GM18951 (cell line): ENCODE measurements around the gene PCDHGB2.
"Not testable (repeated sequence)": the region's sequence is repeated elsewhere in the genome, so short reads cannot be mapped to it uniquely, and the experiment has no call there.

Experiments used
- POLR2A ChIP-seq: IDR thresholded peaks from 4 replicates; pipeline ENCODE4 v1.6.1; 2011; ENCODE audit warnings: mild to moderate bottlenecking; ENCODE audit not compliant: insufficient read length, insufficient read depth; ENCODE audit errors: extremely low read depth
- in situ Hi-C: fragments of 300-500 bp; cut with MboI; formaldehyde crosslinking; loops from one replicate; pipeline ENCODE4 v1.12.0; 2022; ENCODE audit warnings: low sequenced_read_pairs, mixed read lengths, inconsistent platforms; ENCODE audit not compliant: unreplicated experiment

The PCDHGB2 gene

DNA sequence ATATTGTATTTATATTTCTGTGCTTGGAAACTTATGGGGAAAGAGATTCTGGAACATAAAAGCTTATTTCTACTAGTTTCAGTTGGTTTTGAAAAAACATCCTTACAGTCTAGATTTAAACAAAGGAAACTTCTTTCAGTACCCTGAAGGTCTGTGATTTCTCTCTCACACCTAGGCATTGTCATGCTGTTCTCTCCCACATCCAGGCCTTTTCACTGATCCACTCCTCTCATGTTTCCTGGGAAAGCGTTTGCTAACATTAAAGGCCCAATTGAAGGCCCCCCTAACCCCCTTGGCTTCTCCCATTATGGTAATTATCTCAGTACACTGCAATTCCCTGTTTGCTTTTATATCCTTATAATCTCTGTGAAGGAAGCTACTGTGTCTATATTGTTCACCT, 17.0 kb upstream of the PCDHGB2 start:
- in situ Hi-C loops: no loop called here
- TF ChIP-seq POLR2A: no peak

DNA sequence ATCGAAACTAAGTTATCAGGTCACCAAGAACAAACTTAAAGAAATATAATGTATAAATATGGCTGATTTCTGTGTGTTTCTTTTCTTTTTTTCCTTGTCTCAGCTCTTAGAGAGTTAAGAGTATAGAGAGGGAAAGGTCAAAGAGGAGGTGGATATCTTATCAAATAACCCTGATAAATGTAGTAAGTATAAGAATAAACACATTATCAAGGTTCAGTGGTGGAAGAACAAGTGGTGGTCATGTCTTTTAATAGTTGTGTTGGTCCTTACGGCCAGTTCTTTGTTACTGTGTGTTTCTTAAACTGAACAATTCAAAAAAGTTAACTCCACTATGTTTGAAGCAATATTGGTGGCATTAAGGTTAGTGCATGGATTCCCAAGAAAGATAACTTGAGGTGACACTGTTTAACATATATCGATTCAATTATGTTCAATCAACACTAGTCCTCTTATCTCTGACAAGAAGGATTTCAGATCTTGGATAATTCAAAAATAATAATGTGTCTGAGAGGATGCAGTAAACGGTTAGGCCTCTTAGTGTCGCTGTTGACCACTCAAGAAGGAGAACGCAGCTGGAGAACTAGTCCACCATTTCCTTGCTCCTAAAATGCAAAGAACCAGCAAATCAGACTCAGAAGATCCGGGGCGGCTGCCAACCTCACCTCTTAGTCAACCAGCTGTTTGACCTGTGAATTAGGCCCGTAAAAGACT, 16.4 kb upstream of the PCDHGB2 start, which contains the start of gene PCDHGA3:
TSS of gene PCDHGA3 (plus strand) at position 588 of the 711 bp plus-strand sequence. CDS start 205 bp downstream, outside the sequence.
- no peak for TF ChIP-seq POLR2A
- in situ Hi-C loops: no loop called here

DNA sequence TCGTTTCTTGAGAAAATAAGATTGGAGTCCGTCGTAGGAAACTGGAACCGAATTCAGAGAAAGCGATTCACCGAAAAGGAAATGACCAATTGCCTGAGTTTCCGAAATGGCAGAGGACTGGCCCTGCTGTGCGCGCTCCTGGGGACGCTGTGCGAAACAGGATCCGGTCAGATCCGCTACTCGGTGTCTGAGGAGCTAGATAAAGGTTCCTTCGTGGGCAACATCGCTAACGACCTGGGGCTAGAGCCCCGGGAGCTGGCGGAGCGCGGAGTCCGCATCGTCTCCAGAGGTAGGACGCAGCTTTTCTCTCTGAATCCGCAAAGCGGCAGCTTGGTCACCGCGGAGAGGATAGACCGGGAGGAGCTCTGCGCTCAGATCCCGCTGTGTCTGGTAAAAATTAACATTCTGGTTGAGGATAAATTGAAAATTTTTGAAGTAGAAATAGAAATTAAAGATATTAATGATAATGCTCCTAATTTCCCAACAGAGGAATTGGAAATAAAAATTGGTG, 15.8 kb upstream of the PCDHGB2 start:
- TF ChIP-seq POLR2A: no peak
- in situ Hi-C loops: no loop called here

DNA sequence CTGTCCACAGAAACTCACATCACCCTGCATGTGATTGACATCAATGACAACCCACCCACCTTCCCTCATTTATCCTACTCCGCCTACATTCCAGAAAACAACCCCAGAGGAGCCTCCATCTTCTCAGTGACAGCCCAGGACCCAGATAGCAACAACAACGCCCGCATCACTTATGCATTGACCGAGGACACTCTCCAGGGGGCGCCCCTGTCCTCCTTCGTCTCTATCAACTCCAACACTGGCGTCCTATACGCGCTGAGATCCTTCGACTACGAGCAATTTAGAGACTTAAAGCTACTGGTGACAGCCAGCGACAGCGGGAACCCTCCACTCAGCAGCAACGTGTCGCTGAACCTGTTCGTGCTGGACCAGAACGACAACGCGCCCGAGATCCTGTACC, 14.5 kb upstream of the PCDHGB2 start:
- no peak for TF ChIP-seq POLR2A
- in situ Hi-C loops: no loop called here

DNA sequence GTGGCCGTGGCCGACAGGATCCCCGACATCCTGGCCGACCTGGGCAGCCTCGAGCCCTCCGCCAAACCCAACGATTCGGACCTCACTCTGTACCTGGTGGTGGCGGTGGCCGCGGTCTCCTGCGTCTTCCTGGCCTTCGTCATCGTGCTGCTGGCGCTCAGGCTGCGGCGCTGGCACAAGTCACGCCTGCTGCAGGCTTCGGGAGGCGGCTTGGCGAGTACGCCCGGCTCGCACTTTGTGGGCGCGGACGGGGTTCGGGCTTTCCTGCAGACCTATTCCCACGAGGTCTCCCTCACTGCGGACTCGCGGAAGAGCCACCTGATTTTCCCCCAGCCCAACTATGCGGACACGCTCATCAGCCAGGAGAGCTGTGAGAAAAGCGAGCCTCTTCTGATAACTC, 13.8 kb upstream of the PCDHGB2 start:
- in situ Hi-C loops: not testable (repeated sequence)

DNA sequence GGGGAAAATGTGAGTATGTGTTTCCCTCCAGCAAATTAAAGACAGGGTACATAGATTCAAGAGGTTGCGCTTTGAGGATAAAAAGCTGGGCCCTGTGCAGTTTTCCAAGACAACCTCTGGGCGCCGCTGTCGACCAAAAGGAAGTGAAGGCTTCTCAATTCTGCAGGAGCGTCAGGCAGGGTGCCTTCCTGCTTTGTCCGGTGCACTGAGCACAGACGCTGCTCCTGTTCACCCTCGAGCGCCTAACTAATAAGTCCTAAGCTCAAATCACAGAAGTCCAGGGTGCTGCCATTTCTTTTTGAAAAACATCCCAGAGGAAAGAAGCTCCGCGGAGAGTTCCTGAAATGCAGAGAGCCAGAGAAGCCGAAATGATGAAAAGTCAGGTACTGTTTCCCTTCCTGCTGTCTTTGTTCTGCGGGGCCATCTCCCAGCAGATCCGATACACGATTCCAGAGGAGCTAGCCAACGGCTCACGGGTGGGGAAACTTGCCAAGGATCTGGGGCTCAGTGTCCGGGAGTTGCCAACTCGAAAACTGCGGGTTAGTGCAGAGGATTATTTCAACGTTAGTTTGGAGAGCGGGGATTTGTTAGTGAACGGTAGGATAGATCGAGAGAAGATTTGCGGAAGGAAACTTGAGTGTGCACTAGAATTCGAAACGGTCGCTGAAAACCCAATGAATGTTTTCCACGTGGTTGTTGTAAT, 9.7 kb upstream of the PCDHGB2 start, which contains the start of gene PCDHGB1:
TSS of gene PCDHGB1 (plus strand) at position 183 of the 703 bp plus-strand sequence. CDS start at position 345, 162 bp downstream.
- TF ChIP-seq POLR2A: no peak
- in situ Hi-C loops: no loop called here

DNA sequence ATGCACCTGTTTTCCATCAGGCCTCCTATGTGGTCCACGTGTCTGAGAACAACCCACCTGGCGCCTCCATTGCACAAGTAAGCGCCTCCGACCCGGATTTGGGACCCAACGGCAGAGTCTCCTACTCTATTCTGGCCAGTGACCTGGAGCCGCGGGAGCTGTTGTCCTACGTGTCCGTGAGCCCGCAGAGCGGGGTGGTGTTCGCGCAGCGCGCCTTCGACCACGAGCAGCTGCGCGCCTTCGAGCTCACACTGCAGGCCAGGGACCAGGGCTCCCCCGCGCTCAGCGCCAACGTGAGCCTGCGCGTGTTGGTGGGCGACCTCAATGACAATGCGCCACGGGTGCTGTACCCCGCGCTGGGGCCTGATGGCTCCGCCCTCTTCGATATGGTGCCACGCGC, 8.2 kb upstream of the PCDHGB2 start:
- in situ Hi-C loops: no loop called here
- TF ChIP-seq POLR2A: no peak

DNA sequence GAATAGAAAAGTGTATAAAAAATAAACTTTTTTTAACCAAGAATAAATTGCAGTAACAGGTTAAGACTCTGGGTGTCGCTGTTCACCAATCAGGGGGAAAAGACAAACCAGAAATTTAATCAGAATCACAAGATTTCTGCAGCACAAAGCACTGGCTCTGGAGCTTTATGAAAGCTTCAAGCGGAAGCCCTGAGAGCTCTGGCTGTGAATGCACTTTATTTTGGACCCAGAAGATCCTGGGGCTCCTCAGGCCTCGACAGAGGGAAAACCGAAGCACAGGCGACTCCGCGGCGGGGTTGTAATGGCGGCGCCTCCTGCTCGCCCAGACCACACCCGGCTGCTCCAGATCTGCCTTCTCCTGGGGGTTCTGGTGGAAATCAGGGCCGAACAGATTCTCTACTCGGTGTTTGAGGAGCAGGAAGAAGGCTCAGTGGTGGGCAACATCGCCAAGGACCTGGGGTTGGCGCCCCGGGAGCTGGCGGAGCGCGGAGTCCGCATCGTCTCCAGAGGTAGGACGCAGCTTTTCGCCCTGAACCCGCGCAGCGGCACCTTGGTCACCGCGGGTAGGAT, 4.8 kb upstream of the PCDHGB2 start, which contains the start of gene PCDHGA4:
TSS of gene PCDHGA4 (plus strand) at position 122 of the 570 bp plus-strand sequence. CDS start at position 209, 87 bp downstream.
- no peak for TF ChIP-seq POLR2A
- in situ Hi-C loops: no loop called here

DNA sequence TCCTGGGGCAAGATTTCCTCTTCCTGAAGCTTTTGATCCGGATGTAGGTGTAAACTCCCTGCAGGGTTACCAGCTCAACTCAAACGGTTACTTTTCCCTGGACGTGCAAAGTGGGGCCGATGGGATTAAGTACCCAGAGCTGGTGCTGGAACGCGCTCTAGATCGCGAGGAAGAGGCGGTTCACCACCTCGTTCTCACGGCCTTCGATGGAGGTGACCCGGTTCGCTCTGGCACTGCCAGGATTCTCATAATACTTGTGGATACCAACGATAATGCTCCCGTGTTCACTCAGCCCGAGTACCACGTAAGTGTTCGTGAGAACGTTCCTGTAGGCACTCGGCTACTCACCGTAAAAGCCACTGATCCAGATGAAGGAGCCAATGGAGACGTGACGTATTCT, 4.2 kb upstream of the PCDHGB2 start:
- TF ChIP-seq POLR2A: no peak
- in situ Hi-C loops: no loop called here

DNA sequence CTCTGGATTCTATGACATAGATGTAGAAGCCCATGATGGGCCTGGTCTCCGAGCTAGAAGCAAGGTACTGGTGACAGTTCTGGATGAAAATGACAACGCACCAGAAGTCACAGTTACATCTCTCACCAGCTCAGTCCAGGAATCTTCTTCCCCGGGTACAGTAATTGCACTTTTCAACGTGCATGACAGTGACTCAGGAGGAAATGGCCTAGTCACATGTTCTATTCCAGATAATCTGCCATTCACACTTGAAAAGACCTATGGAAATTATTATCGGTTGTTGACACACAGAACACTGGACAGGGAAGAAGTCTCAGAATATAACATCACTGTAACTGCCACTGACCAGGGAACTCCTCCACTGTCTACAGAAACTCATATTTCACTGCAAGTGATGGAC, 3.7 kb upstream of the PCDHGB2 start:
- in situ Hi-C loops: no loop called here
- no peak for TF ChIP-seq POLR2A

DNA sequence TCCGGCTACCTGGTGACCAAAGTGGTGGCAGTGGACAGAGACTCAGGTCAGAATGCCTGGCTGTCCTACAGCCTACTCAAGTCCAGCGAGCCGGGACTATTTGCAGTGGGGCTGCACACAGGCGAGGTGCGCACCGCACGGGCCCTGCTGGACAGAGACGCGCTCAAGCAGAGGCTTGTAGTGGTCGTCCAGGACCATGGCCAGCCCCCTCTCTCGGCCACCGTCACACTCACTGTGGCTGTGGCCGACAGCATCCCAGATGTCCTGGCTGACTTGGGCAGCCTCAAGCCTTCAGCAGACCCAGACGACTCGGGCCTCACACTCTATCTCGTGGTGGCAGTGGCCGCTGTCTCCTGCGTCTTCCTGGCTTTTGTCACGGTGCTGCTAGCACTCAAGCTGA, 2.8 kb upstream of the PCDHGB2 start:
- in situ Hi-C loops: no loop called here
- no peak for TF ChIP-seq POLR2A

DNA sequence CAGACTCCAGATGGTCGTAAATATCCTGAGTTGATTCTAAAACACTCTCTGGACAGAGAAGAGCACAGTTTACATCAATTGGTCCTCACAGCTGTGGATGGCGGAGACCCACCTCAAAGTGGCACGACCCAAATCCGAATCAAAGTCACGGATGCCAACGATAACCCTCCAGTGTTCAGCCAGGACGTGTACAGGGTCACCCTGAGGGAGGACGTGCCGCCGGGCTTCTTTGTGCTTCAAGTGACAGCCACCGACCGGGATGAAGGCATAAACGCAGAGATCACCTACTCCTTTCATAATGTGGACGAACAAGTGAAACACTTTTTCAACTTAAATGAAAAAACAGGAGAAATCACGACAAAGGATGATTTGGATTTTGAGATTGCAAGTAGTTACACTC, 891 bp downstream of the PCDHGB2 start:
- in situ Hi-C loops: no loop called here
- TF ChIP-seq POLR2A: no peak

DNA sequence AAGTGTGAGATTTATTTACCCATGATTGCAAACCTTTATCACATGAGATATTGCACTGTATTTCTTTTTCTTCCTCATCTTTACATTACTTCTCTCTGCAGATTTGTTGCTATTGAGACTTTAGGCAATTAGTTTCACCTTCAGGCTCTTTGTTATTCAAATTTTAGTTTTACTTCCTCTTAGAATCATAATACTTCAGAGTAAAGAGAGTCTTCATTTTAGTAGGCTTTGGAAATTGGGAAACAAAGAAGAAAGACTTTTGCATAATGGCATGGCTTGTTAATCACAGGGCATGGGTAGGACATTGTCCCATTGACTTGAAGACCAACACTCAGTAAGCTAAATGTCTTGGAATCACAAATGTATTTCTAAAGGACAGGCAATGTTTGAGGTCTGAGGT, 2.9 kb downstream of the PCDHGB2 start:
- in situ Hi-C loops: no loop called here

More for the DNA sequence above, 2.9 kb downstream of the PCDHGB2 start:
- TF ChIP-seq POLR2A: no peak
